T-helper 2 cell treated with Interferon-gamma antibody and Interleukin-4, amounts not matched to agents 100 ng/mL and 5 ng/mL, for 36 hours (primary cell): ENCODE results near the gene UCHL1. TPM values are rescaled to one million over a fixed set of nuclear protein-coding genes. Genes with fewer than 3 reads are reported as not detected.
"Not testable (repeated sequence)": the region's sequence is repeated elsewhere in the genome, so short reads cannot be mapped to it uniquely, and the experiment has no call there.

Experiments used
- intact Hi-C: fragments of 100-400 bp; cut with micrococcal nuclease; formaldehyde crosslinking; loops from one replicate; pipeline ENCODE4 v1.15.1; 2023
- total RNA-seq: library from RNA; stranded (reverse); gene quantifications from 2 replicates; pipeline ENCODE4 v1.2.3, GENCODE V29; 2022

UCHL1 gene
- total RNA-seq, 1 donor from 2014 or later, result 0.30 TPM

DNA sequence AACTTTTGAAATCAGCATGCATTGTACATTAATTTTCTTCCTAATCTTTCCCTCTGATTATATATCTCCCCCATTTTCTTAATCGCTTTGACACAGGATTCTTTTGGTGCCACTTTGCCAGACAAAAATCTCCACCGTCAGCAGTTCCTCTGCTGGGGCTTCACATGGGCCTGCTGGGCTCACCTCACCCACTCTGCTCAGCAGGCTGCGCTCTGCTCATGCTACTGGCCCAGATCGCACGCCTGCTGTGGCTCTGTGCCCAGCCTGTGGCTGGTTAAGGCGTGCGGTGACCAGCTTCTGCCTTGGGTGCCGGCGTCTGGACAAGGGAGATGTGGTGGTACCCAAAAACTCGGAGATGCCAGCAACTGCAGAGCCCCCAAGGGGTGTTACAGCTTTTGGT lies 31.1 kb downstream of the UCHL1 start:
- intact Hi-C loops, result no loop called here

DNA sequence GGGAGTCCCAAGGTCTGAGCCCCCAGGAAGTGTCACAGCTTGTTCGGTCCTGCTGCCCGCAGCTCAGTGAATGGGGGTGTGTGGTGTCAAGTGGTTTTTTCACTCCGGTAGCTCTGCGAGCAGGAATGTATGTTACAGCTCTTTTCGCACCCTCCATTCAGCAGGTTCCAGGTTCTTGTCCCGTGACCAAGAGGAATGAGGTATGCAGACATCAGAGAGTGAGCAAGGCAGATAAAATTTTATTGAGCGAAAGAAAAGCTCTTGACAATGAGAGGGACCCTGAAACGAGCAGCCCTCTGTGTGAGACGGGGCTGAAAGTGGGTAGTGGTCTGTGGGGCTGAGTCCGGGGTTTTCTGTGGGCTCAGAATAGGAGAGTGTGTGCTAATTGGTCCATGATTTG lies 31.5 kb downstream of the UCHL1 start:
- intact Hi-C loops, result no loop called here

DNA sequence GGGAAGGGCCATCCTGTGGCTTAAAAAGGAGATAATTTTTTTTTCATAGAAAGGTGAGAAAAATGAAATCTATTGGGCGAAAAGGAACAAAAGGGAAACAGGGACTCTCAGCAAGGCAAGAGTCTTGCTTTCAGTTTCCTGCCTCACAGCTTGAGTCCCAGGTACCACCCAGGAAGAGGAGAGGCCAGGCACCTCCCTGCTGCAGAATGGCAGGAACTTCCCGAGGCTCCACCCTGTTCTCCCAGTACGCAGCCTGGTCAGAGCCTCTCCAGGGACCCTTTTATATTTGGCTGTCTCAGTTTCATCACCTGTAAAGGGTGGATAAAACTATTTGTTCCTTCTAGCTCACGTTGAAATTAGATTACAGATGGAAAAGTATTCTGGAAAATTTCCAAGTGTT lies 33.8 kb downstream of the UCHL1 start:
- intact Hi-C loops, result no loop called here

DNA sequence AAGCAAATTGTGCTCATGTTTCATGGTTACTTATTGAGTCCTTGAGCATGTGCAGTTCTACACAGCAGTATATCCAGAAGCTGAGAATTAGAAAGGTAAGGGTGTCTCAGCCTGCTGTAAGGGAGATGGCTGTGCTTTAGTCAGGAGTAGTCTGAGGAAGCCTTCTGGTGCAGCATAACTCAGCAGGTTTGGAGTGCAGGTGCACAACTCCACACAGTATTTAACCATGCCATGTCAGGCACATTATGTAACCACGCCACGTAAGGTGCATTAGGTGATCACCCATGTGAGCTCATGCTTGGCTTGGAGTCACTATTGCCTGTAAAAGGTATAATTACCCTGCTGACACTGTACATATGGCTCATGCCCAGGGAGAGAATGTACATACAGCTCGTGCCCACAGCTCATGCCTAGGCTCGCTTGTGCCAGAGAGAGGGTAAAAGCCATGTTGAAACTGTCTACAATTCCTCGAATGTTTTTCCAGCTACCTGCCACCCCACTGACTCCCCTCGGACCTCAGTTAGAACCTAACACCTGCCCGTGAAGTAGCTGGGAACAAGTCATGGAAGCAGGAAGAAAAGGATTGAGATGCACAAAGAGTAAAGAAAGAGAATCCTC lies 37.8 kb downstream of the UCHL1 start:
- intact Hi-C loops, result no loop called here

DNA sequence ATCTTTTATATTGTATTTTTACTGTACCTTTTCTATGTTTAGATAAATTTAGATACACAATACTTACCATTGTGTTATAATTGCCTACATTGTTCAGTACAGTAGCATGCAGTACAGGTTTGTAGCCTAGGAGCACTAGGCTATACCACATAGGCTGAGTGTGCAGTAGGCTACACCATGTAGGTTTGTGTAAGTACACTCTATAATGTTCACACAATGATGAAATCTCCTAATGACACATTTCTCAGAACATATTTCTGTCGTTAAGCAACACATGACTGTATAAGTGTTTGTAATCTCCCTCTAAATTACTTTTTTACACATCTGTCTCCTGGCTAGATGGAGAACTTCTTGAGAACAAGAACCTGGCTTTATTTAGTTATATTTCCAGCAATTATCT lies 40.3 kb downstream of the UCHL1 start:
- intact Hi-C loops, result no loop called here

DNA sequence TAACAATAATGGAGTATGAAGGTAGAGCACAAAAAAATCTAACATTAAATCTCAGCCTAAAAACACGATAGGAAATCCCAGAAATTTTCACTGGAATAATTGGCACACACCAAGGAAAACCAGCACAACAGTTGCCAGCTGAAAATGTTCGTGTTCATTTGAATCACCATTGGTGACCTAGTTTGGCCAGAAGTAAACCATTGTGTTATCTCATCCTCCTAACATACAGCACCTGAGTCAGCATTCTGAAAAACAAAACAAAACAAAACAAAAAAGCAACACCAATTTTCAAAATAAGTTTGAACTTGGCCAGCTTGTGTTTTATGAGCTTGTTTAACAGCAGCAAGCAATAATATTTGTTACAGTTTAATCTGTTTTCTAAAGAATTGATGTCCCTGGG lies 41.1 kb downstream of the UCHL1 start:
- intact Hi-C loops, result no loop called here

DNA sequence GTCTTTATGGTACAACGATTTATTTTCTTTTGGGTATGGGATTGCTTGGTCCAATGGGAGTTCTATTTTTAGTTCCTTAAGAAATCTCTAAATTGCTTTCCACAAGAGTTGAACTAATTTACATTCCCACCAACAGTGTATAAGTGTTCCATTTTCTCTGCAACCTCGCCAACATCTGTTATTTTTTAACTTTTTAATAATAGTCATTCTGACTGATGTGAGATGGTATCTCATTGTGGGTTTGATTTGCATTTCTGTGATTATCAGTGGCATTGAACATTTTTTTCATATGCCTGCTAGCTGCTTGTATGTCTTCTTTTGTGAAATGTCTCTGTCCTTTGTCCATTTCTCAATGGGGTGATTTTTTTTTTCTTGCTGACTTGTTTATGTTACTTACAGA lies 42.8 kb downstream of the UCHL1 start:
- intact Hi-C loops, result no loop called here

DNA sequence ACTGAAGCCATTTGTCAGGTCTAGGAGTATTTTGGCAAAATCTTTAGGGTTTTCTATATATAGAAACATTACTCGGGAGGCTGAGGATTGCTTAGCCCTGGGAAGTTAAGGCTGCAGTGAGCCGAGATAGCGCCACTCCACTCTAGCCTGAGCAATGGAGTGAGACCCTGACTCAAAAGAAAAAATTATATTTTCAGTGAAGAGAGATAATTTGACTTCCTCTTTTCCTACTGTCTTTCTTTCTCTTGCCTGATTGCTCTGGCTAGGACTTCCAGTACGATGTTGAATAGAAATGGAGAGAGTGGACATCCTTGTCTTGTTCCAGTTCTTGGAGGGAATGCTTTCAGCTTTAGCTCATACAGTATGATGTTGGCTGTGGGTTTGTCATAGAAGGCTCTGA lies 44.4 kb downstream of the UCHL1 start:
- intact Hi-C loops, result no loop called here

DNA sequence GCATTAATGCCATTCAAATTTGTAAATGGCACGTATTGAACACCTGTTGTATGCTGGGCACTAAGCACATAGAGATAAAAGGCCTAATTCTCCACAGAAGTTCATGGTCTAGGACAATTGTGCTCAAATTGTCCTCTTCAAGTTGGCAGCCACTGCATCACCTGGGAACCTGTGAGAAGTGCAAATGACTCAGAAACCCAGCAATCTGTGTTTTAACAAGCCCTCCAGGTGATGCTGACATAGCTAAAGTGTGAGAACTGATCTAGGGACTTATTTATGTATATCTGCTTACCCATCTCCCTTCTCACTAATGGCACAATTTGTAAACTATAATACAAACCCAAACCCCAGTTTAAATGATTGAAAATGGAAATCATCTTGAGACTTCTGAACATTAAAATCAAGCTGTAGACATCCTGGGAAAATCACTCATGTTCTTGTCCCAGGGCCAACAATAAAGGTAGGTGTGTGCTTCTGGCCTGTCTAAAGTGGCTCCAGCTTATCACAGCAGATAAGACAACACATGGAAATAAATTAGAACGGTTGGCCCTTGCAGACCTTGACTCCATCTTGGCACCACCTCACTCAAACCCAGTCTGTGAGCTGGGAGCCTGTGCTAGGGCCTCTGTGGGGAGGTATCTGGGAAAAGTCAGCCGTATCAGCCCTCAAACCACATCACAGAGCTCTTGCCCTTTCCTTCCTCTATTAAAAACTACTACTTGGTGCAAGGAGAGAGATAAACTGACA lies 46.8 kb downstream of the UCHL1 start:
- intact Hi-C loops, result no loop called here

DNA sequence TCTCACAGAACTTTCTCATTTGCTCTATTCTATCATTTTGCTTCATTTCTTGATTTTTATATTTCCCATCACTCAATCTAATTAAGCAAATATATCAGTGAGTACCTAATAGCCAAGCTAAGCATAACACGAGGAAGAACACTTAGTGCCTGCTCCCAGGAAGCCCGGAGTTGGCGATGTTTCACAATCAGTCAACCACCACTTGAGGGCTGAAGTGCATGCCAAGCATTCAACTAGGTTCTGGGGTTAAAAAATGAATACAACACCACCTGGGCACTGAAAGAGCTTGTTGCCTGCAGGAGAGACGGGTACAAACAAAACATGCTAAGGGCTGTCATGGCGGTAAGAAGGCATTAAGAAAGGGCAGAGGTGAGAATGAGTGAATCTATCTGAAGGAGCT lies 47.5 kb downstream of the UCHL1 start:
- intact Hi-C loops, result no loop called here

DNA sequence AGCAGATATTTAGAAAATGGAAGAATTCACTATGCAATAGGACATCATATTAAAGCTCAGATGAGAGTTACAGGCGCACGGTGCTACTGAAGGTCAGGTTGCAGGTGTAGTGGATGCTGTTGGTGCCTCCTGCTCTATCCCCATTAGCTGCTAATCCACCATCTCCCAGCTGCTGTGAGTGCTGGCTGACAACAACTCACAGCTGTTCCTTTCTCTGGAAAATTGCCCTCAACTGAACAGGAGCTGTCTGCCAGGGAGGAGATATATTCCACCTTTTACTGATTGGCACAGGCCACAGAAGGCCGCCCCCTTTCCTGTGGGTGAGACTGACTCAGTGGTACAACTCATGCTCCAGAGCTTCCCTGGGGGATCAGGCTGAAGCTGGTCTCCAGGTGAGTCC lies 48.7 kb downstream of the UCHL1 start:
- intact Hi-C loops, result no loop called here

DNA sequence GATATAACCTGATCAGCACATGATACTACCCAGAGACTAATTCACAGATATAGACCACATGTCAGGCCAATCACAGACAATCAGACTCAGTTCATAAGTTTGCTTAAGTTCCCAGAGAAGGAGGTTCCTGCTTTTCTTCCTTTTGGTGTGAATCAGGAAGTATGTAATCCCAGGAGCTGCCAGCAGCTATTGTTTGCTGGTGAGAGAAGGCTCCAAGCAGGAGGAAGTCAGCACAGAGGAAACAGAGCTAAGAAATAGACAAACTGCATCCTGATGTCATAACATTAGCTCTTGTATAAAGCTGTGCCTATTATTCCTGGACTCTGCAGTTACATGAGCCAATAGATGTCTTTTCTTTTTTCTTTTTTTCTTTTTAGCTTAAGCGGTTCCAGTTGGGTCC lies 50.9 kb downstream of the UCHL1 start:
- intact Hi-C loops, result no loop called here

DNA sequence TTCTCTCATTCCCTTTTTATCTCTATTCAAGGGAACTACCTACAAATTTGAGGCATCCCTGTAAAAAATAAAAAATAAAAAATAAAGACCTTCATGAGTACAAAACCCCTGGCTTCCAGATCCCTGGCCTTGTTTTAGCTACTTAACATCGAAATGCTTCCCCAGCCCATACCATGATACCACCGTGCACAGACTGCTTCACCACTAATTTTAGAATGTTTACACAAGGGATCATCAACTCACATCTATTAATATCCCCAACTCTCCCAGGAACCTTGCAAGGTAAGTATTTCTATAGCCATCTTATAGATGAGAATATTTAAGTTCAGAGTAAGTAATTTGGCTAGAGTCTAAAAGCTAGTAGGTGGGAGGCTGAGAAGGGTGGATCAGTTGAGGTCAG lies 51.7 kb downstream of the UCHL1 start:
- intact Hi-C loops, result no loop called here

DNA sequence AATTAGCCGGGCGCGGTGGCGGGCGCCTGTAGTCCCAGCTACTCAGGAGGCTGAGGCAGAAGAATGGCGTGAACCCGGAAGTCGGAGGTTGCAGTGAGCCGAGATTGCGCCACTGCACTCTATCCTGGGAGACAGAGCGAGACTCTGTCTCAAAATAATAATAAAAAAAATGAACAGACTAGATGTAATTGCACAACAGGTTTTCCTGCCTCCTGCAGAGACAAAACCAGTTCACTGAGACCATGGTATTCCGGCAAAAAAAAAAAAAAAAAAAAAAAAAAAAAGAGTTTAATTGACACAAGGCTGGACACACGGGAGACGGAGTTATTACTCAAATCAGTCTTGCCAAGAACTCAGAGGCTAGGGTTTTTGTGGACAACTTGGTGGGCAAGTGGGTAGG lies 58.7 kb downstream of the UCHL1 start:
- intact Hi-C loops, result not testable (repeated sequence)

DNA sequence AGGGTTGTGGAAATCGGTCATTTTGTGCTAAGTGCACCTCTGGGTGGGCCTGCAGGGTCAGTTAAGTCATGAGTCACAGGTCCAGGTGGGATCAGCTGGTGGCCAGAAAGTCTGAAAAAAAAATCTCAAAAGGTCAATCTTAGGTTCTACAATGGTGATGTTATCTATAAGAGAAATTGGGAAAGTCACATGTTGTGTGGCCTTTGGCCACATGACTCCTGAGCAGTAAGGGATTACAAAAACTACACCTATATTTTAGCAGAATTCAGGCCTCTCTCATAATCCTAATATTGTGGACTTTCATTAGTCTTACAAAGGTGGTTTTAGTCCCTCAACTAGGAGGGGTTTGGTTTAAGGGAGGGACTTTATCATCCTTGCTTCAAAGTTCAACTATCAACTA lies 59.1 kb downstream of the UCHL1 start:
- intact Hi-C loops, result no loop called here

Other genes starting within 250 kb of the UCHL1 start
- gene APBB2, start 42.4 kb upstream of the UCHL1 start, total RNA-seq, result 0.45 and 0.55 TPM in 2 replicates